GM12864 (cell line): ENCODE results near the gene PREP.

Experiments
- DNase-seq: peaks from one replicate; pipeline ENCODE4 v3.0.0-alpha.2; 2011; ENCODE audit warnings: low read depth
- H3K4me3 ChIP-seq: 2 replicates; pipeline ENCODE4 v1.5.1; 2011; ENCODE audit warnings: mild to moderate bottlenecking, low read depth, low read length, control low read depth
- CTCF ChIP-seq: IDR thresholded peaks from 2 replicates; pipeline ENCODE4 v1.5.1; 2011; ENCODE audit warnings: low read depth, mild to moderate bottlenecking, moderate library complexity, low read length, control low read depth, inconsistent platforms; ENCODE audit errors: missing control alignments

Gene PREP

GRCh38 chr6:105276374-105276773 is 126.5 kb downstream of the PREP start:
- DNase-seq, result no peak
- H3K4me3 ChIP-seq, result no peak overlapping the region
- TF ChIP-seq CTCF, result no peak

GRCh38 chr6:105275542-105275941 is 127.3 kb downstream of the PREP start:
- no peak overlapping the region for H3K4me3 ChIP-seq
- no peak for DNase-seq
- TF ChIP-seq CTCF, result no peak

GRCh38 chr6:105274678-105275077 is 128.2 kb downstream of the PREP start:
- TF ChIP-seq CTCF, result no peak
- no peak overlapping the region for H3K4me3 ChIP-seq
- no peak for DNase-seq

- DNase-seq, result no peak
- no peak overlapping the region for H3K4me3 ChIP-seq
- no peak for TF ChIP-seq CTCF
These were observed 129.3 kb downstream of the PREP start for GRCh38 chr6:105273589-105273988.

- H3K4me3 ChIP-seq, result no peak overlapping the region
- DNase-seq, result no peak
- TF ChIP-seq CTCF, result no peak
These were observed 130.1 kb downstream of the PREP start for GRCh38 chr6:105272786-105273185.

GRCh38 chr6:105270511-105270910 is 132.4 kb downstream of the PREP start:
- no peak for DNase-seq
- no peak for TF ChIP-seq CTCF
- H3K4me3 ChIP-seq, result no peak overlapping the region

GRCh38 chr6:105269390-105269789 is 133.5 kb downstream of the PREP start:
- no peak overlapping the region for H3K4me3 ChIP-seq
- TF ChIP-seq CTCF, result no peak
- DNase-seq, result no peak
